Measurements from ENCODE around the gene DIMT1.

Gene DIMT1

GRCh38 chr5:62413711-62414110 is 10.0 kb upstream of the DIMT1 start:
- Histone ChIP-seq H3K27me3 (no peaks in the 10 kb centered on the region), H3K4me1 (peaks cover 22% of the 10 kb centered on the region), H4K20me1 (peaks cover 55% of the 10 kb centered on the region), H3K27ac (no peak overlapping the region), H3K9ac (peak overlapping the region; percentile 88), H3K36me3 (peaks cover 27% of the 10 kb centered on the region), H3K4me2 (peak overlapping the region; percentile 97), H3K4me3 (peak overlapping the region; percentile 92), H3K9me3 (no peaks in the 10 kb centered on the region)
- no peak for TF ChIP-seq Cebpa-rat (IDR thresholded peaks at IDR 0.05)

GRCh38 chr5:62412549-62413329 is 9.0 kb upstream of the DIMT1 start, which contains the start of gene IPO11:
TSS of gene IPO11 (plus strand) at chr5:62412763. CDS start at chr5:62437280, 24,517 bp downstream.
- H3K27ac ChIP-seq: peak within 1 kb of the TSS; percentile 88
- H3K4me3 ChIP-seq: peak within 1 kb of the TSS; percentile 92
- H3K9ac ChIP-seq: peak within 1 kb of the TSS; percentile 88
- H3K4me1 ChIP-seq: peaks cover 22% of the 10 kb centered on the region
- peak within 1 kb of the TSS; percentile 97 for H3K4me2 ChIP-seq
- peak; percentile 49; the same call in 1 of the 2 replicates for TF ChIP-seq Cebpa-rat (IDR thresholded peaks at IDR 0.05)
- H4K20me1 ChIP-seq: peaks cover 46% of the 10 kb centered on the region
- H3K9me3 ChIP-seq: no peaks in the 10 kb centered on the region
- peaks cover 18% of the 10 kb centered on the region for H3K36me3 ChIP-seq
- H3K27me3 ChIP-seq: no peaks in the 10 kb centered on the region

GRCh38 chr5:62395210-62395950 is 8.3 kb downstream of the DIMT1 start:
- H3K4me1 ChIP-seq: 0 out of 2 replicates have a peak, but pooled peaks cover 3% of the 10 kb centered on the region
- H3K36me3 ChIP-seq: peaks cover 94% of the 10 kb centered on the region
- H3K27ac ChIP-seq: no peak overlapping the region
- no peak overlapping the region for H3K4me2 ChIP-seq
- no peak for TF ChIP-seq Cebpa-rat (IDR thresholded peaks at IDR 0.05)
- no peak overlapping the region for H3K9ac ChIP-seq
- H4K20me1 ChIP-seq: peaks cover 17% of the 10 kb centered on the region; the same call in 1 of the 2 replicates
- H3K9me3 ChIP-seq: no peaks in the 10 kb centered on the region
- no peak overlapping the region for H3K4me3 ChIP-seq
- no peaks in the 10 kb centered on the region for H3K27me3 ChIP-seq

- H3K4me2 ChIP-seq: no peak overlapping the region
- peaks cover 91% of the 10 kb centered on the region for H3K36me3 ChIP-seq
- TF ChIP-seq Cebpa-rat (IDR thresholded peaks at IDR 0.05): no peak
Observed at GRCh38 chr5:62386824-62387223, 16.9 kb downstream of the DIMT1 start.

GRCh38 chr5:62385816-62386400 is 17.8 kb downstream of the DIMT1 start:
- H3K4me2 ChIP-seq: no peak overlapping the region
- peaks cover 9% of the 10 kb centered on the region; the same call in 1 of the 2 replicates for H4K20me1 ChIP-seq
- H3K9ac ChIP-seq: no peak overlapping the region
- peaks cover 96% of the 10 kb centered on the region for H3K36me3 ChIP-seq
- H3K4me3 ChIP-seq: no peak overlapping the region
- no peaks in the 10 kb centered on the region for H3K27me3 ChIP-seq
- no peak overlapping the region for H3K27ac ChIP-seq
- no peaks in the 10 kb centered on the region for H3K9me3 ChIP-seq
- TF ChIP-seq Cebpa-rat (IDR thresholded peaks at IDR 0.05): no peak
- no peaks in the 10 kb centered on the region for H3K4me1 ChIP-seq

More at GRCh38 chr5:62386824-62387223, 16.9 kb downstream of the DIMT1 start:
- Histone ChIP-seq H3K9ac (no peak overlapping the region), H4K20me1 (peaks cover 9% of the 10 kb centered on the region; the same call in 1 of the 2 replicates), H3K27me3 (no peaks in the 10 kb centered on the region), H3K4me3 (no peak overlapping the region), H3K9me3 (no peaks in the 10 kb centered on the region), H3K4me1 (no peaks in the 10 kb centered on the region), H3K27ac (no peak overlapping the region)

- TF ChIP-seq Cebpa-rat (IDR thresholded peaks at IDR 0.05): peak; percentile 34; the same call in 1 of the 2 replicates
- no peaks in the 10 kb centered on the region for H3K27me3 ChIP-seq
- H3K9ac ChIP-seq: no peak overlapping the region
- H3K27ac ChIP-seq: no peak overlapping the region
- no peaks in the 10 kb centered on the region for H3K4me1 ChIP-seq
- no peak overlapping the region for H3K4me2 ChIP-seq
- no peak overlapping the region for H3K4me3 ChIP-seq
- peaks cover 9% of the 10 kb centered on the region; the same call in 1 of the 2 replicates for H4K20me1 ChIP-seq
- no peaks in the 10 kb centered on the region for H3K9me3 ChIP-seq
- H3K36me3 ChIP-seq: peaks cover 95% of the 10 kb centered on the region
Observed at GRCh38 chr5:62385131-62385530, 18.6 kb downstream of the DIMT1 start.

GRCh38 chr5:62376064-62376463 is 27.6 kb downstream of the DIMT1 start:
- Histone ChIP-seq H3K4me1 (no peaks in the 10 kb centered on the region), H3K4me2 (no peak overlapping the region), H3K9me3 (no peaks in the 10 kb centered on the region), H3K4me3 (no peak overlapping the region), H3K27me3 (no peaks in the 10 kb centered on the region), H3K36me3 (peaks cover 84% of the 10 kb centered on the region), H3K27ac (no peak overlapping the region), H4K20me1 (no peaks in the 10 kb centered on the region), H3K9ac (no peak overlapping the region)
- no peak for TF ChIP-seq Cebpa-rat (IDR thresholded peaks at IDR 0.05)

GRCh38 chr5:62375627-62376026 is 28.1 kb downstream of the DIMT1 start:
- no peak for TF ChIP-seq Cebpa-rat (IDR thresholded peaks at IDR 0.05)
- Histone ChIP-seq H3K4me1 (no peaks in the 10 kb centered on the region), H3K27ac (no peak overlapping the region), H3K9ac (no peak overlapping the region), H3K4me3 (no peak overlapping the region), H3K9me3 (no peaks in the 10 kb centered on the region), H3K36me3 (peaks cover 85% of the 10 kb centered on the region), H3K27me3 (no peaks in the 10 kb centered on the region), H3K4me2 (no peak overlapping the region), H4K20me1 (no peaks in the 10 kb centered on the region)

- Histone ChIP-seq H3K4me1 (no peaks in the 10 kb centered on the region), H3K36me3 (peaks cover 83% of the 10 kb centered on the region), H3K27me3 (no peaks in the 10 kb centered on the region), H3K27ac (no peak overlapping the region), H3K9ac (no peak overlapping the region), H3K9me3 (no peaks in the 10 kb centered on the region), H3K4me3 (no peak overlapping the region), H3K4me2 (no peak overlapping the region), H4K20me1 (no peaks in the 10 kb centered on the region)
- TF ChIP-seq Cebpa-rat (IDR thresholded peaks at IDR 0.05): no peak
Observed at GRCh38 chr5:62374090-62374489, 29.6 kb downstream of the DIMT1 start.

Data from BLaER1 (cell line).